ELR (cell line): Measurements from ENCODE around the gene REM2.
"Not testable (repeated sequence)": the region's sequence is repeated elsewhere in the genome, so short reads cannot be mapped to it uniquely, and the experiment has no call there.

Experiments
- DNase-seq: peaks from one replicate; pipeline ENCODE4 v3.0.0-alpha.2; 2015; ENCODE audit warnings: low read depth

The REM2 gene

DNA sequence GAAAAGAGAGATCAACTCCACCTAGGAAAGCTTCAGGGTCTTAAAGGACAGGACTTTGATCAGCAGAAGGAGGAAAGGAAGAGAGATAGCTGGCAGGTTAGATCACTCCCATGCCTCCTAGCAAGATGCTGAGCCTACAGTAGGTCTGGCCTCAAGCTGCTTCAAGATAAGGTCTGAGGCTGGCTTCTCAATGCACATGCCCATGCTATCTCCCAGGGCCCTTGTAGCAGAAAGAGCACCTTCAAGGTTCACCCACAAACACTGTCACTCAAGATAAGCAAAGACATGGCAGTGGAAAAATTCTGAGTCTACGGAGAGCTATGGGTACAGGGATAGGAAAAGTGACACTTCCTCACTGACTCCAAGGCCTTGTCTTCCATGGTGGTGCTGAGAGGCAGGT is 14.3 kb downstream of the REM2 start:
- no peak for DNase-seq

DNA sequence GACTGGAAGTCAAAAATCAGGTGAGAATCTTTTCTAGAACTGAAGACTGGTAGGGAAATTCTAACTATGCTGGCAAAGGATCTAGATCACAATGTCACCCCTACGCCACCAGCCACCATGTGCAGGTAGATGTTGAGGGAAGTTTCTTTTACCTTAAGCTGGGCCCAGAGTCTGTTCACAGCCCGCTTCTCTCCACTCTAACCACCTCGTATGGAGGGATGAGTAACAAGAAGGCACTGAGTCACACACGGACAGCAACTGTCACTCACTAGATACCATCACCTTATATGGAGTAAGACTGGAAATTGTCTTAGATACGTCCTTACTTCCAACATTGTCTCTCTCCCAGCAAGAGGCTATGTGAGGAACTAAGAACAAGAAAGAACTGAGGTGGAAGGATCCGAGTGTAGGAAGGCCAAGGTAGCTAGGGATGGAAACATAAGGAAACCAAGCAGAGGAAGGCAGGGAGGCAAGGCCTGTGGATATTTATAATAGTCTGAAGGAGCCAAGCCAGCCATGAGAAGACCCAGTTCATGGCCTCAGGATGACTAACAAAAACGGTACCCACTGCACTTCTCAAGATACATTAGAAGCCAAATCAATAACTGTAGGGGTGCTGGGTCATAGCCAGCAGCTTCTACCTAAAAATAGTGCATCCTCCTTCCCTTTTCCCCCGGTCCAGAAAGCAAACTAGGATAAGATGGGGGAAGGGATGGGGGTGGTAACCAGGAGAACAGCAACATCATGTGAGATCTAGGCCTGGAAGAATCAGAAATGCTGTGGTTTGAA is 15.5 kb downstream of the REM2 start:
- peak; percentile 85 for DNase-seq

DNA sequence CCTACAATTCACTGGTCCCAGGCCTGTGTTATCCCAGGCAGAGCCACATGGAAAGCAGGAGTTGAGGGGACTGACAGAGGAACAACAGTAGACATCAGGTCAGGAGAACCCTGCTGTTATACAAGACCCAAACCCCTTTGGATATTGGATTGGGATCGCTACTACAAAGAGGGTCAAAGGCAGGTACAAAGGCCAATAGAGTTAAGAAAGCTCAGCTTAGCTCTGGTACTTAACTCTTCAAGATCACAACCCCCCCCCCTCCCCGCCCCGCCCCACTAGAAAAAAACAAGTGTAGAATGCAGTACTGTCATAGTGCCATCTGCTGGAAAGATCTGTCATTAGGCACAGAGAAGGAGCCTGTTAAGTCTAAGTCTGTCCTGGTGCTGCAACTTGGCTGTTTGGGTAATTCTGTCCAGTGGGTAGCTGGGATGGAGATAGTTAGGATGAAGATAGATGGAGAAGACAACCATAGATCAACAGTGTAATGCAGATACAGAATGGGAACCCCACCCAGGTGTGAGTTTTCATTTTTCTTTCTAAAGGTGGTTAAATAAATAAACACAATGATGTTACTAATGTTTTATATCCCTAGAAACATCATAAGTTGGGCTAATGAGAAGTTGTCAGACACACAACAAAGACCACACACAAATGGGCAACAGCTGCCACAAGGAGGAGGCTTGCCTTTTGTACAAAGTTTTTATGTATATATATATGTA is 17.2 kb downstream of the REM2 start:
- peak; percentile 77 for DNase-seq

DNA sequence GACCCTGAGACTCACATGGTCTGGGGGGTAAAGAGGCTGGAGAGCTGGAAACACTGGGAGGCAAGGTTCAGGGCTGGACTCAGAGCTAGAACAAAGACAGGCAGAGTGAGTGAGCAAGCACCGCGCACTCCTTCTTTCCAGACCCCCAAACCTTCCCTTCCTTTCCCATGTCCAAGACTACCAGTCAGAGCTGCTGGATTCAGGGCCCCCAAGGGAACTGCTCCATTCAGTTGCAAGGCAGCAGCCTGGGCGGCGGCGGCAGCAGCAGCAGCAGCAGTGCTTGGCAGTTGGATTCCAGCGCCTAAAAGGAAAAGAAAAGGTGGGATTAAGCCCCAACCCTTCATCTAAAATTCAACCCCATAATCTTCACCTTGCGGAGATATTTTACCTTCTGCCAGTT is 18.8 kb downstream of the REM2 start:
- DNase-seq, result no peak

DNA sequence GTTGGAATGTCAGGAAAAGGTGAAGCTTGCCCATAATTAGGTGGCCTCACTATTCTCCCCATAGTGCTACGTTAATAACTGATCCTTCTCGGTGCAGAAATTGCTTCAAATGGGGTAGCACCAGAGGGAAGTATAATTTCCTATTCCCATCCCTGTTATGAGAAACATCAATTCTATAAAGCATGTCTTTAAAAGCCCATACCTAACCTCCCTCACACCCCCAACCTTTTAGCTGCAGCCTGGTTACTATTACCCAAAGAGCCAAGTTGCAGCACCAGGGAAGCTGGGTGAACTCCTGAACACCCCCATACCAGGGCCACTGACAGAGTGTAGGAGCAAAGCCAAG is 20.7 kb downstream of the REM2 start:
- DNase-seq, result no peak

DNA sequence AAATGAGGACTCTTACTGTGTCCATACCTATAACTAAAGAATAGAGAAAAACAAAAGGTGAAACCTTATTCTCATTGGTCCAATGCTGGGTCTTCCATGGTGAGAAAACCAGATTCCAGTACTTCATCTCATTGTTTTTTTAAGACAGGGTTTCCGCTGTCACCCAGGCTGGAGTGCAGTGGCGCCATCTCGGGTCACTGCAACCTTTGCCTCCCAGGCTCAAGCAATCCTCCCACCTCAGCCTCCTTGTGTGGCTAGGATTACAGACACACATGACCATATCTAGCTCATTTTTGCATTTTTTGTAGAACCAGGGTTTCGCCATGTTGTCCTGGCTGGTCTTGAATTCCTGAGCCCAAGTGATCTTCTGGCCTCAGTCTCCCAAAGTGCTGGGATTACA is 22.6 kb downstream of the REM2 start:
- no peak for DNase-seq

DNA sequence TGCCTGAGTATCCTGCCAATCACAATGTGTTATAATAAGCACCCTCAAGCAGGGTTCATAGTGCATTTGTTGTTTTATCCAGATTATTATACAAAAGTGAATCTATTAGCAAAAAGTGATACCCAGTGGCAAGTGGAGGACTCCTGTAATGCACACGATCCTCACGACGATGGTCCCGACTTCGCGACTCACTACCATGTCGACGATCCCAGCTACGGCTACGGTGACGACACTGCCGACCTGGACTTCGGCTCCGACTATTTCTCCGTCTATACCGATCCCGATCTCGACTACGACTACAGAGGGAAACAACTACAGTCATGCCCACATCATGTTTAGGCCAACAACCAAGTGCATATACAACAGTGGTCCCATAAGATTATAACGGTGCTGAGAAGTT is 23.1 kb downstream of the REM2 start:
- no peak for DNase-seq

DNA sequence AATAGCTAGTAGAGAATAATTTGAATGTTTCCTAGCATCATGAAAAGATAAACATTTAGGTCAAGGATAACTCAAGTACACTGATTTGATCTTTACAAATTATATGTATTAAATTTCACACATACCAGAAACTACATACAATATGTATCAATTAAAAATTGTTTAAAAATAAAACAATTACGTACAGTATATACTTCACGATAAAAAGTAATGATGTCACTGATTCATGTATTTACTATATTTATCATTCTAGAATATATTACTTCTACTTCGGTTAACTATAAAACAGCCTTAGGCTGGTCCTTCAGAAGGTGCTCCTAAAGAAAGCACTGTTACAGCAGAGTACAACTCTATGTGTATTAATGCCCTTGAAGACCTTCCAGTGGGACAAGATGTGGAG is 24.4 kb downstream of the REM2 start:
- no peak for DNase-seq

DNA sequence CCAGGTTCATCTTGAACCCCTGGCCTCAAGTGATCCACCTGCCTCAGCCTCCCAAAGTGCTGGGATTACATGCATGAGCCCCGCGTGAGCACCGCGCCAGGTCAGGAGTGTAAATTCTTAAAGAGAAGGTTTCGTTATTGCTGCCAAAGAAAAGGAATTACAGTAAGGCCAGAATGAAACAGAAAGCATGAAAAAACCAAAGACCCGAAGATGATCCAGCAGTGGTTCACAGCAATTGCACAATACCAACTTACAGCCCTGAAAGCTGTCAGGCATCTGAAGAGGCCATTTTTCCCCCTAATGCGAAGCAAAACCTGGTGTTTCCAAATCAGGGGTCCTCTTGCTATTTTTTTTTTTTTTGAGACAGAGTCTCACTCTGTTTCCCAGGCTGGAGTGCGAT is 25.6 kb downstream of the REM2 start:
- no peak for DNase-seq

DNA sequence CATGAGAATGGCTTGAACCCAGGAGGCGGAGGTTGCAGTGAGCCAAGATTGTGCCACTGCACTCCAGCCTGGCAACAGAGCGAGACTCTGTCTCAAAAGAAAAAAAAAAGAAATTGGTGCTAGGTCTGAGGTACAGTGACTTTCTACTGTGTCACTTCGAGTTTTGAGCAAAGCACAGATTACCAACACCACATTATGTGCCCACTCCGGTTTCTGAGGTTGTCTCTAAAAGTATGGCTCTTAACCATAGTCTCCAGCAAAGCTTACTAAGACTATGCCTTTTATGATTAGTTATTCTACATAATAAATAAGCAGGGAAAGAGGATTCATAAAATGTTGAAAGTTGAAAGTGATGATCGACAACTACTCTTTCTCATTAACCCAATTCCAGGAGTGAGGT is 27.9 kb downstream of the REM2 start:
- no peak for DNase-seq

DNA sequence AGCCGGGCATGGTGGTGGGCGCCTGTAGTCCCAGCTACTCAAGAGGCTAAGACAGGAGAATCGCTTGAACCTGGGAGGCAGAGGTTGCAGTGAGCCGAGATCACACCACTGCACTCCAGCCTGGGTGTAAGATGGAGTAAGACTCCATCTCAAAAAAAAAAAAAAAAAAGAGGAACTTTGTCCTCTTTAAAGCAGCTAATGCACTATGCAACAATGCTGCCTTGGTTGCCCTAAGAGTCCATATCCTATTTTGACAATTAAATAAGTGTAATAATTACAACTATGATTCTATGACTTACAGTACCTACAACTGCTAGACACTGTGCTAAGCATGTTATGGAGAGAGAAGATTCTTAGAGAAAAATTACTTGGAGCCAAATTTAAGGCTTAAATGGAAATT is 31.8 kb downstream of the REM2 start:
- DNase-seq, result not testable (repeated sequence)

DNA sequence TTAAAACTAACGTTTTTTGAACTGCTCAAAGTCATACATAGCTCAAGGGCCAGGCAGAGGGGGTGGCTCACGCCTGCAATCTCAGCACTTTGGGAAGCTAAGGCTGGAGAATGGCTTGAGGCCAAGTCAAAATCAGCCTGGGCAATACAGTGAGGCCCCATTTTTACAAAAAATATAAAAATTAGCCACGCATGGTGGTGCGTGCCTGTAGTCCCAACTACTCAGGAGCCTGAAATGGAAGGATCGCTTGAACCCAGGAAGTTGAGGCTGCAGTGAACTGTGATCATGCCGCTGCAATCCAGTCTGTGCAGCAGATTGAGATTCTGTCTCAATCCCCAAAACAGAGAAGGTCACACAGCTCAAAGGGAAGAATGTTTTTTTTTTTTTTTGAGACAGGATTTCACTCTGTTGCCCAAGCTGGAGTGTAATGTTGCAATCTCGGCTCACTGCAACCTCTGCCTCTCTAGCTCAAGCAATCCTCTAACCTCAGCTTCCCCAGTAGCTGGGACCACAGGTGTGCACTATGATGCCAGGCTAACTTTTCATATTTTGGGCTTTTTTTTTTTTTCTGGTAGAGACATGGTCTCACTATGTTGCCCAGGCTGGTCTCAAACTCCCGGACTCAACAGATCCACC is 33.0 kb downstream of the REM2 start:
- no peak for DNase-seq

DNA sequence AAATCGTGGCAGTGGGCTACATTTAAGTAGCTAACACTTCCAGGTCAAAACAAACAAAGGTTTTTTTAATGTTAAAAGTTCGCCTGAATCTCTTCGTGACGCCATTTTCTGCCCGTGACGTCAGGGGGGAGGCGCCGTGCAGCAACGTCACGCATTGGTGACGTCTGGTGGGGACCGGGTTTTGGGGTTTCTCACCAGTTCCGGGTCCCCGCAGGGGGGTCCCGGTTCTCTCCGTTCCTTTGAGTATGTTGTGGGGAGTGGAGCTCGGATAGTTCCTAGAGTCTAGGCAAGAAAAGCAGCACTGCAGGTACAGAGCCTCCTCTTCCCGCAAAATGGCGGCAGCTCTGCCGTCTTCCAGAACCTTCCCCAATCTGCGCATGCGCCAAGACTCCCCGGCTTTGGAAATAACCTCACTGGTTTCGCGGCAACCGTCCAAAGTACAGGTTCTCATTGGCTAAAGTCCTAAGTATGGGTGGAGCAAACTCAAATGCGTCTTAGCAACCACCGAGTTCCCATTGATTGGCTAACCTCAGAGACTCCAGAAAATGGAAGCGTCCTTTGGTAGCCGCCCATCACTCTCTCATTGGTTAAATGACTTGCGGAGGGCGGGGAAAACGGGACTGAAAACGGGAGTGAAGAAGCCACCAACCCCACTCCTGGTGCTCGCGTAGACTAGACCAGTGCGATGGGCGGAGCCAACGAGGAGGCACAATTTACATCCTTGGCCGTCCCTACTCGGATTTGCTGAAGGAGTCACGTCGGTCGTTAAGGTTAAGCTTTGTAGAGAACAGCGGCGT is 36.0 kb downstream of the REM2 start, which contains the start of gene RBM23:
TSS of gene RBM23 (minus strand) at position 346 of the 797 bp plus-strand sequence.
- peak; percentile 100 for DNase-seq

DNA sequence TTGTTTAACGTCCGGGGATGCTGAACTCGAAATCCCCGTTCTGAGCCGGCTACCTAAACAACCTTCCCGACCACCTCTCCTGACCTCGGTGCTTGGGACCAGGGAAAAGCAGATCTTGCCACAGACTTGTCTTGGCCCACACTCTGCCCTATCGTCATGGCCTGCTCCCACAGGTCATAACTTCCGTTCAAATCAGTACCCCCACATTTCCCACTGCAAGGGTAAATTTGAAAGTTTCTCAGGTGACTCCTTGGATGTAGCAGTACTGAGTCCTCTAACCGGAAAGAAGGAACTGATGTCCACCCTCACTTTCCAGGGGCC is 36.5 kb downstream of the REM2 start:
- no peak for DNase-seq

DNA sequence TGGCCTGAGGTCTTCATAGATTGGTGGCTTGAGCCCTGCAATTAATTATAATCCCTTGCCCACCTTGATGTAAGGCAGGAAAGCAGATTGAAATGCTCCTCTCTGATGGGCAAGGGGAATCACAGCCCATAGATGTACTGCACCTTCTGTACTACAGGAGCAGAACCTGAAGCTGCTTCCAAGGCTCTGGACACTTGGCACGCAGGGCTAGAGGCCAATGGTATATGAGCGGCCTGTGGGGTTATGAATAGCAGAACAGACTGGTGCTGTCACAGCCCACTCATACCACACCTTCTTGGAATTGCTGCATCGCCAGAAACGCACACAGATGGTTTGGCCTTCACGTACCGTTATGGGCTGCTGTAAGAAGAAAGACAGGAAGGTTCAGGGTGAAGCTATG is 37.7 kb downstream of the REM2 start:
- DNase-seq, result no peak

DNA sequence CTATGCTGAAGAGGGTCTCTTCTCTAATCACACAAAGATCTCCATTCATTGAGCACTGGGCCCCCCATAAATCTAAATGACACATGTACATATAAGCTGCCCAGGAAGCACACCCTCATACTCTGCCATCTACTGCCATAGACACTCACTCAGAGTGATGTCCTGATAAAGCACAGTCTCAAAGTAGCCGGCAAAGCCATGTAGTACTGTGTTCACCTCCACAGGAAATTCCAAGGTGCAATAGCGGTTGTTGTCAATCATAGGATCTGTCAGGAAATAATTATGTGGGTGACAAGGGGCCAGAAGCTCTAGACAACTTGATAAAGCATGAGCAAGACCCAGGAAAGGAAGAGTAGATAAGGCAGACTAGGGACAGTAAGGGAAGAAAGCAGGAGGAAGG is 39.3 kb downstream of the REM2 start:
- no peak for DNase-seq

DNA sequence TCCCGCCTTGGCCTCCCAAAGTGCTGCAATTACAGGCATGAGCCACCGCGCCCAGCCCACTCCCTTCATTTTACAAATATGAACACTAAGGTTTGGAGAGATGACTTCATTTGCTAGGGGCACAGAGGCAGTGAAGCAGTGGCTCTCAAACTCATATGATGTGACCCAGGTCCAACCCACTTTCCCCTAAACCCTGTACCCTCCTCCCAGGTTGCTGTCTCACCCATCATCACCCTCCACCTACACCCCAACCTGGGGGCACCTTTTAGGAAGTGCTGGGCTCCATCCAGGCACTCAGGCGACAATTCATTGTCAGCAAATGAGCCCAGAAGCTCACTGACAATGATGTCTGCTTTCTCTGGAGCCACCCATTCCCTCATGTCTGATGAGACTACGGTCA is 40.7 kb downstream of the REM2 start:
- no peak for DNase-seq

DNA sequence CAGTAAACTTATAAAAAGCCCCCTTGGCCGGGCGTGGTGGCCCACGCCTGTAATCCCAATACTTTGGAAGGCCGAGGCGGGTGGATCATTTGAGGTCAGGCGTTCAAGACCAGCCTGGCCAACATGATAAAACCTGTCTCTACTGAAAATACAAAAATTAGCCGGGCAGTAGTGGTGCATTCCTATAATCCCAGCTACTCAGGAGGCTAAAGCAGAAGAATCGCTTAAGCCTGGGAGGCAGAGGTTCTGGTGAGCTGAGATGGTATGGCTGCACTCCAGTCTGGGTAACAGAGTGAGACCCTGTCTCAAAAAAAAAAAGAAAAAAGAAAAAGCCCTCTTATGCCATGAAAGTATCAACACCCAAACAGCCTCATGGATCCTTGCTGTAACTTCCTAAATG is 42.5 kb downstream of the REM2 start:
- DNase-seq, result no peak

DNA sequence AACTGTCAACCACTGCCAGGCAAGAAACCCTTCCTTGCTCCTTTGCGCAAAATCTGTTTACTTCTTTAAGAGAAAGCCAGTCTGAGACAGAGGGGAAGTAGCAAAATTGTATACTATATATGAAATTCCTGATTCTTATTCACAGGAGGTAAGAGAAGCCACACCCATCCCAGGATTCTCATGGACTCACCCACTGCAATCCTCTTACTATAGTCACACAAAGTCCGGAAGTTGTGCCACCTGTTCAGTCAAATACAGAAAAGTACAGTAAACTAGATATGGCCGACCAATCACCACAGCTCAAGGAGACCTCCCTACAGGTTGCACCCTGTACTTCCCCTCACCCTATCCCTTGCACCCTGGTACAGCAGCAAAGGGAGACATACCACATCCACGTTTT is 43.3 kb downstream of the REM2 start:
- peak; percentile 81 for DNase-seq

DNA sequence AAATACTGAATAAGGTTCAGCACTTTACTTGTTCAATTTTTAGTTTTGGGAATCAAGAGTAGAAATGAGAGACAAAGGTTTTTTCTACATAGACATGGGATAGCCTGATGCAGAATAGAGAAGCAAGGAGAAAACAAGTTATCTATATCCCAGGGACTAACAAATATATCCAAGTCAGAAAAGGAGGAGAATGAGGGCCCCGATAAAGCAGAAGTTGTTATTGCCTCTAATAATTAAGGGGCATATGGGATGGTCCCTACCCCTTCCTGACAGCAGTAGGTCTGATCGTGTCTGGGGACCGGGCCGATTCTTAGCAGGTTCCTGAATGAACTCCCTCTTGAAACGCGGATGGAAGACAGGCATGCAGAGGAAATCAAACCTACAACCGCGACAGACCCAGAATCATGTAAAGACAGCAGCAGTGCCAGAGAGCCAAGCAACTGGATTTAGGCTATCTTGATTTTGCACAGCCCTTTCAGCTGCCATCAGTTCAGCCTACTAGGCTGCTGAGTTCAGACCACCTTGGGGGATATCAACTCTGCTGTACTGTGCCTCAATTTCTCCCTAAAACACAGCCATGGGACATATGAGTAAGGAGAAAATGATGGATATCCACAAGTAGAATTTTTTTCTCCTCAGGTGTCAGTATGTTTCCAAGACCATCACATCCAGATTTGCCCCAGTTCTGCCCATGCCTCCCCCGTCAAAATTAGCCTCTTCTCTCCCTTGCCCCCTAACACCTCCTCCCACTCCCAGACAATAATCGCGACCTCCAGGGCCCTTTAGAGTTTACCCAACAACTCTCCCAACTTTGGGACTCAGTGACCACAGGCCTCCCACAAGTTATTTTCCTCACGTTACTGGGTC is 45.4 kb downstream of the REM2 start:
- DNase-seq, result no peak

DNA sequence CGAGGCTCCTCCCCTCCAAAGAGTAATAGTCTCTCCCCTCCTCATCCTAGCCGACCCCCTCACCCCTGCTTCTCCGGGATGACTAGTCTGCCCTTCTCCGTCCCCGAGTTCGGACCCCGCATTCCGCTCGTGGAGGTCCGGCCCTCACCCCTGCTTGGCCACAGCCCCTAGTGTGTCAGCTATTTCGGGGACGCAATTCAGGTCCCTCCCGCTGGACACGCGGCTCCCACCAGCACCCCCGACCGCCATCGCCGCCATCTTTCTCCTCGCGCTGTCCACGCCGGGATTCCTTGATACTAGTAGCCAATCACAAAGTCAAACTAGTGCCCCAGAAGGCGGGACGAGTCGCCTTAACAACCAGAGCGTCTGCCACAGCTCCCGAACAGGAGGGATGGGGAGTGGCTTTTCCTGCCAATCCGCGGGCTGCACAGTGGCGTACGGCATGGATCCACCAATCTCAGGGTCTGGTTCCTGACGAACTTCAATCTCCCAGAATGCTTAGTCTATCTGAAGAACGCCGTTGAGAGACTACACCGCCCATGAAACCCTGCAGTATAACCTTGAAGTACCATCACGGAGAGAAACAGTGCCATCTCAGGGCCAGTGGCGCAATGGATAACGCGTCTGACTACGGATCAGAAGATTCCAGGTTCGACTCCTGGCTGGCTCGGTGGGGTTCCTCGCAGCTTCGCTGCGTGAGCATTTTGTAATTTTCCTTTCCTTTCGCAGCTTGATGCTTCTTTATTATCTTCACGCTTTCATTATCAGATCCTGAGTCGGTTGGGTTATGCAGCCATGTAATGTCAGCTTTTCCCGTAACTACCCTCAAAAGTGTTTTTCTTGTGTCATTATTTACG is 46.3 kb downstream of the REM2 start, which contains the start of gene PRMT5:
TSS of gene PRMT5 (minus strand) at position 273 of the 857 bp plus-strand sequence. CDS start at position 258, 15 bp downstream.
- peak; percentile 99 for DNase-seq
